Stimulated activated CD8-positive, alpha-beta memory T cell treated with anti-CD3 and anti-CD28 coated beads, Interleukin-7, amount 100 ng/mL, for 48 hours (primary cell): ENCODE data around the gene NPB.

ENCODE experiments used
- DNase-seq, 2 donors: peaks; one replicate each; pipeline ENCODE4 v3.0.0-alpha.2; 2020; ENCODE audit warnings: low read depth in 1 of 2; ENCODE audit errors: extremely low read depth in 1 of 2

The NPB gene

DNA sequence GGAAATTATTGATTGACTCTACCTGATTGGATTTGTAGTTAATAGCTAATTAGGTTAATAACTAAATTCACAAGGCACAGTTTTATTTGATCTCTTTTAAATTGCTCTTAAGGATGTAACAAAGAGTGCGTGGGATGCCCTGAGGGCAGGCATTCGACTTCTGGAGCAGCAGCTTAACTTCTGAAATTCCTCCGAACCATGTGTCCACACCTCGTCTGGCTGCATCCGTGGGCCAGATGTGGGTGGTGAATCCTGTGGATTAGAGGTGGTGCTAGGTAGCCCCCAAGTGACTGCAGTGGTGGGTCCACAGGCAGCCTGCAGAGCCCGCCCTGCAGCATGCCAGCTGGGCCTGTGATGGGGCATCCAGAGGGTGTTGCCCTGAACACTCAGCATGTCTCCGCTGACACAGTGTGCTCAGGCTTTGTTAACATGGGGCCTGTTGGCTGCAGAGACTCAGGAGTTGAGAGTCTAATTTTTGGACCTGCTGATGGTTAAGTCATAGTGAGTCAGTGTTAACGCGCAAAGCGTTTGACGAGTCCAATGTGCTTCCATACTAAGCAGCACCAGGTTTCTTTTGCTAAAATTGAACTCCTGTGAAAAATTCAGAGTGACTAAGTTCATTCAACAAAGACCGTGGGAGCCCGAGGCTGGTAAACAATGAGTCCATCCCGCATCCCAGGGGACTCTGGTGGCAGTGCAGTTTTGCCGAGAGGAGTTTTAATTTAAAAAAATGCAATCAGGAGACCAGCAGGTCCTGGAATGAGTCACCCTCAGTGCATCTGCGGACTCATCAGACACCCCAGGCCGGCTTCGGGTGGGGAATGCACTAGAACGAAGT lies 3.8 kb upstream of the NPB start:
- DNase-seq = no peak

DNA sequence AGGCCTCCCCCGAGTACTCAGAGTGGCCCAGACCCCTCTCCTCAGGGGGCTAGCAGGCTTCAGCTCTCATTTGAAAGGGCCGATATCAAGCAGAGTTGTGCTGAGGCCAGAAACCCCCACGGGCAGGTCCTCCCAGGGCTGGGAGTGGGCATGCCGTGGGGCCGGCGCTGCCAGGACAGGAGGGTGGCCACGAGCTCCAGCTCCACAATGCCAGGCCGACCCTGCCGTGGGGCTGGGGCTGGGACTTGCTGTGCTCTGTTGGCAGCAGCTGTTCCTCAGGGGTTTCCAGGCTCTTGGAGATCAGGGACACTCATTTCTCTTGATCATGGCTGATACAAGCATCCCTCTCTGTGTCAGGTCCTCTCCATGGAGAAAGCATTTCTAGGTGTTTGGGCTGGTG lies 3.2 kb upstream of the NPB start:
- DNase-seq = no peak

DNA sequence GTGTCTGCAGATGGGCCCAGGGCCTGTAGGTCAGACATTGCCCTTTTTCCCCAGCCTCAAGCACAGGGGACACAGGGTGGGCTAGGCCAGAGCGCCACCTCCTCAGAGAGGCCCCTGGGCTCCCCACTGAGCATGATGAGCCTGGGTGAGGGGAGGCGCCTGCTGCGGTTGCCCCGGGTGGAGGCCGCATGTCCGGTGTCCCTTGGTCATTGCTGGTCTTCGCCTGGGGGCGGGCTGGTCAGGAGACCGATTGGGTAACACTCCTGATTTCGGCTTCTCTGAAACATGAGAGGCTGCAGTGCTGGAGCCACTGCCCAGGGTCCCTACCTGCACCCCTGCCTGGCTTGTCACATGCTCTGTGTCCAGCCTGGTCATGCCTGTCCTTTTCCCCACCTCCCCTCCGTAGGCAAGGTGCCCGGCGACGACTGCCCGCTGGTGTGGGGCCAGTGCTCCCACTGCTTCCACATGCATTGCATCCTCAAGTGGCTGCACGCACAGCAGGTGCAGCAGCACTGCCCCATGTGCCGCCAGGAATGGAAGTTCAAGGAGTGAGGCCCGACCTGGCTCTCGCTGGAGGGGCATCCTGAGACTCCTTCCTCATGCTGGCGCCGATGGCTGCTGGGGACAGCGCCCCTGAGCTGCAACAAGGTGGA lies 2.4 kb upstream of the NPB start:
- no peak for DNase-seq

DNA sequence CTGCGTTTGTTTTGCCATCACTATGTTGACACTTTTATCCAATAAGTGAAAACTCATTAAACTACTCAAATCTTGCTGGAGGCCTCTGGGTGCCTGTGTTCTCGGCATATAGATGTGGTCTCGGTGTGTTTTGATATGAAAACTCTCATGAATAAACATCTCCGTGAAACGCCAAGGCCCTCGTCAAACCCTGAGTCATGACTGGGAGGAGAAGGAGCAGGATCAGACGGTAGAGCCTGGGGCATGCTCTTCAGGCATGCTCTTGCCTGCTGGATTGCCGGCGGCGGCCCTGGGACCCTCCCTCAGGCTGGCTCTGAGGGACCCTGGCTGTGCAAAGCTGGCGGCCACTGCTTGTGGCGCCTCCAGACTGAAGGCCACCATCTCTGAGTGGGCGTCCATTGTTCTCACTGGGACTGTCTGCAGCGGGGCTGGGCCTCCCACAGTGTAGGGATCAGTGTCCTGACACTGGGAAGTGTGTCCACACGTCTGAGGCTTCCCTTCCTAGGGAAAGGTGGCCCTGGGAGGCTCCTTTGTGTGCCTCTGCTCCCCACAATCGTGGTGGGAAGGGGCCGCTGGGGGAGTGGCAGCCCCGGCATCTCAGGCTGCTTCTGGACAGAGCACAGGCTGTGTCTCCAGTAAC lies 1.7 kb upstream of the NPB start:
- no peak for DNase-seq

DNA sequence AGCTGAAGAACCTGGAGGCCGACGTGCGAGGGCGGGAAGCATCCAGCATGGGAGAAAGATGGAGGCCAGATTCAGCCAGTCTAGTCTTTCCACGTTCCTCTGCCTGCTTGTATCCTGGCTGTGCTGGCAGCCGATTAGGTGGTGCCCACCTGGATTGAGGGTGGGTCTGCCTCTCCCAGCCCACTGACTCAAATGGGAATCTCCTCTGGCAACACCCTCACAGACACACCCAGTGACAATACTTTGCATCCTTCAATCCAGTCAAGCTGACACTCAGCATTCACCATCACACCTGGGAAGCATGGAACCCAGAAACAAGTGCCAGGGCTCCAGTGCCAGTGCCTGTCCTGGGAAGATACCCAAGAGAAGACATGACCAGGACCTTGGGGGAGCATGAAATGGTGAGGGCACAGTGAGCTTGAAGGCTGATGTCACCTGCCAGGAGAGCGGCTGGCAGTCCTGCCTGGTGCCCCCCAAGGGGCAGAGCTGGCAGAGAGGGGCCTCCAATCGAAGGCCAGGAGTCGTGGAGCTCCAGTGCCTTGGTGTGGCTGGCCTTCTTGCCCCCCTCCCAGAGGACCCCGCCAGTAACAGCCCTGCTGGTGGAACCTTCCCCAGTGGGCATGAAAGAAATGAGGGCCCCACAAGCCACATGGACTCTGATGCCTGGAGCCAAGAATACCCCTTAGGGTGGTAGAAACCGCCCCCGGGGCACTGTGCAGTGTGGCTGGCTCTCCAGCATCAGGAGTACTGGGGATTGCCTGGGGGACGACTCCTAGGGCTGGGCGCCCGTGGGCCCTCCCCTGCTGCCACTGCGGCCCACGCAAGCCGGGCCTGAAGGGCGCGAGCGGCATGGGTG lies 643 bp upstream of the NPB start:
- no peak for DNase-seq

- no peak for DNase-seq
Measured at GRCh38 chr17:81902653-81903414, 796 bp downstream of the NPB start.

- DNase-seq = no peak
Measured at GRCh38 chr17:81903415-81903831, 1.4 kb downstream of the NPB start.

DNA sequence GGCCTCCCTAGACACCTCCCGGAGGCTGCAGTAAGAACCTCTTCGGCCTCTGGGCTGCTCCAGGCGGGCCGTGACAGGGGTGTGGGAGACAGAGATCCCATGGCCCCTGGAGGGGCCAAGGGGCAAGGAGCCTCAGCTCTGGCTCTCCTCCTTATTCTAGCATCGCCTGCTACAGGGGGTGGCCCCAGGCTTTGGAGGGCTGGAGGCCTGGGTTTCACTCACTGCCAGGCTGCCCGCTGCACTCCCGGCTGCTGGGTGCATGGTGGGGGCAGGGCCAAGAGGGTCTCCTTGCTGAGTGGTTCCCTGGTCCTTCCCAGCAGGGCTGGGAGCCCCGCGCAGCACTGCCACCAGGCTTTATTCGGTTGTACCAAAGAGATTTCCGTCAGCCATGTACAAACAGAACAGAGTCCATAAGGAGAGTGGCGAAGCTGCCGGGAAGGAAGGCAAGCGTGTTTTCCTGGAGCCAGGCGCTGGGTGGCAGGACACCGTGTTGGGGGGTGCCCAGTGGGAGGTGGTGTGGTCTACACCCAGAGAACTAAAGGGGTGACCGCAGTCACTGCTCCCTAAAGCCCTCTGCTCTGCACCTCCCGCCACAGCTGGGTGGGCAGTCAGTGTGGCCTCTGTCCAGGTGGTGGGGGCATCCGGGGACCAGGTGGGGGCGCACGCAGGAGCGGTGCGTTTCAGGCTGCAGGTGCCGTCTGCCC lies 2.0 kb downstream of the NPB start:
- DNase-seq = no peak

DNA sequence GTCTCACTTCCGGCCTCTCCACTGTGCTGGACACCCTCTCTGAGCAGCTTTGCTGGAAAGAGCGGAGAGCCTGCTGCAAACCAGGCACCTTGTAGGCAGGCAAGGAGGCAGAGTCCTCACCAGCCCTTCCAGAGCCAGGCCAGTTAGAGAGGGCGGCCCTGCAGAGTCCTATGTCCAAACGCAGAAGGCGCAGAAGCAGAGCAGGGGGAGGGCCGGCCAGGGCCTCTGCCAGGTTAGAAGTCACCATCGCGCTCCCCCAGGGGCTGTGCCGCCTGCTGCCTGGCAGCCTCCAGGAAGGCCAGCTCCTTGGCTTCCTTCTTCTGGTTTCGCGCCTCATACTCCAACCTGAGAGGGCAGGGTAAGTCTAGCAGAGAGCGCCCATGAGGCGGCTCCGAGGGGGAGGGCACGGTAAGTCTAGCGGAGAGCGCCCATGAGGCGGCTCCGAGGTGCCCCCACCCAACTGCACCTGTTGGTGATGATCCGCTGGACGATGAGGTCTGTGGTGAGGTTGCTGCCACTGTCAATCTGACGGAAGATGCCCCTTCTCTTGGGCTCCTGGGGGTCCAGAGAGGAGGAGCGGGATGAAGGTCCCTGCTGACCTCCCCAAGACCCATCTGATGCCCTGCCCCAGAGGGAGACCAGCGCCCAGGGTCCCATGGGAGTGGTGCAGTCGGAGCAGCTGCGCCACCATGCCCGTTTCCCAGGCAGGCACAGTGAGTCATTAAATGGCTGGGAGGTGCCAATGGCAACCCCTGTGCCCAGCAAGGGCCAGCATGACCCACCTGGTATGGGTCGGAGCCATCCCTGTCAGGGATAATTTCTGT lies 2.8 kb downstream of the NPB start:
- no peak for DNase-seq

- no peak for DNase-seq
Measured at GRCh38 chr17:81905424-81905875, 3.4 kb downstream of the NPB start.

DNA sequence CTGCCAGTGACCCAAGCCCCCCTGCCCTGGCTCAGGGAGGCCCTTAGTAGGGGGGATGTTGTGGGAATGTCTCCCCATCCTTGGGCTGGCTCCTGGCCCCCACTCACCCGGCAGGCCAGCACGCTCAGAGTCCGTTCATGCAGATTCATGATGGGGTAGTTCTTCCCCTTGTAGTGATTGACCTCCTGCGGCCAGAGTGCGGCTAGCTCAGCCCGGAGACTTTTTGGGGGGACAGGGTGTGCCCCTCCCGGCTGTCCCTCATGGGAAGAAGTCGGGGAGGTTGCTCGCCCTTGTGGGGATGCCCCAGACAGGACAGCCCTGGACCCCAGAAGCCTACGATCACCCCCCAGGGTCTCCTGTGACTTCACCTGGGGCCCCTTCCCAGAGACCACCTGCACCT lies 4.0 kb downstream of the NPB start:
- DNase-seq = no peak

GRCh38 chr17:81906476-81907218 lies 4.6 kb downstream of the NPB start:
- no peak for DNase-seq

DNA sequence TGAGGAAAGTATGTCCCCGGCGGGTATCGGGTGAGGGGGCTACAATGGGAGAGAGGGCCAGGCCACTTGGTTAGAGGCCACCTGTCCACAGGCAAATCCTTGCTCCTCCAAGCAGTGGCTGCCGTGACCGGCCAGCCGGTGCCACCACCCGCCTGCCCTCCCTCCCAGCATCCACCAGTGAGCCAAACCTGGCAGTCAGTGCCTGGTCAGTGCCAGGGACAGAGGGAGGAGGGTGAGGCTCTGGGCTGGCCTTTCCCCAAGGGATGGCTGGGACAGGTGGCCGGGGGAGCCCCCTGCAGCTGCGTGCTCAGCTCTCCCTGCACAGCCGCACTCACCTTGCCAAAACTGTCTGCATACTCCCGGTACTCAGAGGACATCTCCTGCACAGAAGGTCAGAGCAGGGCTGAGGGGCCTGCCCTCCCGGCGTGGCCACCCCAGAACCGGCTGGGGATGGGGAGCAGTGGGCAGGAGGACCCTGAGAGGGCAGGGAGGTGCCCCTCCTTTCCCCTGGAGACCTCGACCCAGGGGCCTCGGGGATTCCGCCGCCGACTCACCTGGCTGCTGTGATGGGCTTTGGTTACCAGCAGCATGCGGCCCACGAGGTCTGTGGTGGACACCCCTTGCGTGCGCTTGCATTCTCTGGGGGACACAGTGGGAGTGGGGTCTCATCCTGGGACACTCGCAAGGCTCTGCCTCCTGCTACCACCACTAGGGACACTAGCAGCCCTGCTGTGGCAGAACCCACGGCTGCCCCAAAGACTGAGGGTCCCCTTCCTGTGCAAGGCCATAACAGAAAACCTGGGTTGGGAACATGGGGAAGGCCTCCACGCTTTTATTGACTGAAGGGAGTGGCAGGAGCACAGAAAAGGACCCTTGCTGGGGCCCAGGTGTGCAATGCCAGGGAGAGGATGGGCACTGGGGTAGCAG lies 5.4 kb downstream of the NPB start:
- no peak for DNase-seq

DNA sequence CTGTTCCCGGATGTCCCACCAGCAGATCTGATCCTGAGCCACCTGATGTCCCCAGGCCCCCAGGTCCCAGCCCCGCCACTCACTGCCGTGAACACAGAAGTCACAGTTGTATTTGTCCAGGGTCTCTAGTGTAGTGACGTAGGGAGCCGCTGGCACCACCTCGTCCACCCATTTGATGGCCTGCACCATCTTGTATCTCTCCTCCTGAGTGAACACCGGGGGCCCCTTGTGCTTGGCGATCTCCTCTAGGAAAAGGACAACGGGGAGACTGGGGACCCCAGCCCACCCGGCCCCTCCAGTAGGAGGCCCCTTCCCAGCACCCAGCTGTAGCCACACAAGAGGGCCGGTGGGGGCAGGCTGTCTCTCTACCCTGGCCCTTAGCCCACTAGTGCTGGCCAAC lies 6.8 kb downstream of the NPB start:
- DNase-seq = no peak

- no peak for DNase-seq
Measured at GRCh38 chr17:81909231-81909630, 7.2 kb downstream of the NPB start.

DNA sequence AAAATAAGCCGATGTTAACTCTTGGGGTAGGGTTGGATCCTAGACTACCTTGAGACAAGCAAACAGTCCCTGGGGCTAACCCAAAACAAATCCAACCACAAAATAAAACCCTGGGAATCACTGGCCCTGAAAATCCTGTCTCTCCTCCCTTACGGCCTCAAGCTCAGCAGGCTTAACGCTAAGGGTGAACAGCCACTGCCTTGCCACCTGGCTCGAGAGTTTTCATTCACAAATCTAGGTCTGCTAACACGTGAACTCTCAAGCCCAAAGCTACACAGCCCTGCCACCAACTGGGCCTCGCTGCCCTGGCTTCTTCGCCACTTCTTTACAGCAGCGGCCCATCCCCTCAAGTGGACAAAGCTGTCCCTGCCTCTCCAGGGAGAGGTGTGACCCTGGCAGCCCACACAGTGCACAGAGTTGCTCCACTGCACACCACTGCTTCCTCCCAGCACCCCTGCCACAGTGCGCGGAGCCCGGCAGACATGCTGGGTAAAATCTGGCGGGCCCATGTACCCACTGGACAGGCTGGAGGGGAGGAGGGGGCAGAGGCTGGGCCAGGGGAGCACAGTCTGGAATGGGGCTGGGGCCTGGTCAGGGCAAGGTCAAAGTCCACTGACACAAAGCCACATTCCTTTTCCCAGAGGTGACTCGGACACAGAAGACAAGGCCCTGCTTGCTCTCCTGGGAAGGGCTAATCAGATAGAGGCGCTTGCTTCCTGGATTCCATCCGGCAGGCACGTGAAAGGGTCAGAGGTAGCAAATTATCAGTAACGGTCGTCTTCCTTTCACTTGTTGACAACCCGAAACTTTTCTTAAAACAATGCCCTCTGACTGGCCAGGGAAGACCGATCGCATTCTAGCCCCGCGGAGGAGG lies 8.2 kb downstream of the NPB start:
- DNase-seq = no peak
